ENCODE results near the gene G3BP1. TPM values are rescaled to one million over a fixed set of nuclear protein-coding genes. Genes with fewer than 3 reads are reported as not detected.
"Not testable (repeated sequence)": the region's sequence is repeated elsewhere in the genome, so short reads cannot be mapped to it uniquely, and the experiment has no call there.

G3BP1 gene
- total RNA-seq, 1 donor, result 72.5 TPM

- Histone ChIP-seq H3K9me3 (ENCODE audit: low read depth, low read length) (no peaks in the 10 kb centered on the region), H3K27me3 (ENCODE audit: insufficient read depth, low read length) (no peaks in the 10 kb centered on the region), H3K4me1 (ENCODE audit: insufficient read depth, low read length) (no peaks in the 10 kb centered on the region), H3K4me3 (ENCODE audit: low read length) (no peak overlapping the region)
These were observed 75.0 kb downstream of the G3BP1 start for GRCh38 chr5:151846765-151847164.

GRCh38 chr5:151847871-151848270 lies 76.1 kb downstream of the G3BP1 start:
- H3K4me3 ChIP-seq (ENCODE audit: low read length), result no peak overlapping the region
- no peaks in the 10 kb centered on the region for H3K4me1 ChIP-seq (ENCODE audit: insufficient read depth, low read length)
- H3K27me3 ChIP-seq (ENCODE audit: insufficient read depth, low read length), result no peaks in the 10 kb centered on the region
- H3K9me3 ChIP-seq (ENCODE audit: low read depth, low read length), result no peaks in the 10 kb centered on the region

GRCh38 chr5:151855701-151856100 lies 83.9 kb downstream of the G3BP1 start:
- Histone ChIP-seq H3K27me3 (ENCODE audit: insufficient read depth, low read length) (no peaks in the 10 kb centered on the region), H3K4me3 (ENCODE audit: low read length) (no peak overlapping the region), H3K4me1 (ENCODE audit: insufficient read depth, low read length) (no peaks in the 10 kb centered on the region), H3K9me3 (ENCODE audit: low read depth, low read length) (no peaks in the 10 kb centered on the region)

GRCh38 chr5:151856861-151857260 lies 85.1 kb downstream of the G3BP1 start:
- no peaks in the 10 kb centered on the region for H3K4me1 ChIP-seq (ENCODE audit: insufficient read depth, low read length)
- no peaks in the 10 kb centered on the region for H3K9me3 ChIP-seq (ENCODE audit: low read depth, low read length)
- H3K4me3 ChIP-seq (ENCODE audit: low read length), result no peak overlapping the region

GRCh38 chr5:151860867-151861266 lies 89.1 kb downstream of the G3BP1 start:
- not testable (repeated sequence) for H3K27me3 ChIP-seq (ENCODE audit: insufficient read depth, low read length); H3K4me3 ChIP-seq (ENCODE audit: low read length); H3K9me3 ChIP-seq (ENCODE audit: low read depth, low read length); H3K4me1 ChIP-seq (ENCODE audit: insufficient read depth, low read length)

More at GRCh38 chr5:151856861-151857260, 85.1 kb downstream of the G3BP1 start:
- H3K27me3 ChIP-seq (ENCODE audit: insufficient read depth, low read length), result no peaks in the 10 kb centered on the region

Other genes with a start within 250 kb of the G3BP1 start
- not detected for gene FAT2, start 180.6 kb upstream of the G3BP1 start, total RNA-seq
- gene SPARC, start 85.0 kb upstream of the G3BP1 start, total RNA-seq, result 110 TPM
- gene ATOX1, start 13.3 kb upstream of the G3BP1 start, total RNA-seq, result 18.1 TPM
- not detected for gene GLRA1, start 152.9 kb downstream of the G3BP1 start, total RNA-seq